ENCODE data around the gene ARHGAP9. TPM values are rescaled to one million over a fixed set of nuclear protein-coding genes. Genes with fewer than 3 reads are reported as not detected.

The ARHGAP9 gene
- total and polyA plus RNA-seq, 8 donors, result 2.3 to 28.1 (median 6.7) TPM; not detected in 1

DNA sequence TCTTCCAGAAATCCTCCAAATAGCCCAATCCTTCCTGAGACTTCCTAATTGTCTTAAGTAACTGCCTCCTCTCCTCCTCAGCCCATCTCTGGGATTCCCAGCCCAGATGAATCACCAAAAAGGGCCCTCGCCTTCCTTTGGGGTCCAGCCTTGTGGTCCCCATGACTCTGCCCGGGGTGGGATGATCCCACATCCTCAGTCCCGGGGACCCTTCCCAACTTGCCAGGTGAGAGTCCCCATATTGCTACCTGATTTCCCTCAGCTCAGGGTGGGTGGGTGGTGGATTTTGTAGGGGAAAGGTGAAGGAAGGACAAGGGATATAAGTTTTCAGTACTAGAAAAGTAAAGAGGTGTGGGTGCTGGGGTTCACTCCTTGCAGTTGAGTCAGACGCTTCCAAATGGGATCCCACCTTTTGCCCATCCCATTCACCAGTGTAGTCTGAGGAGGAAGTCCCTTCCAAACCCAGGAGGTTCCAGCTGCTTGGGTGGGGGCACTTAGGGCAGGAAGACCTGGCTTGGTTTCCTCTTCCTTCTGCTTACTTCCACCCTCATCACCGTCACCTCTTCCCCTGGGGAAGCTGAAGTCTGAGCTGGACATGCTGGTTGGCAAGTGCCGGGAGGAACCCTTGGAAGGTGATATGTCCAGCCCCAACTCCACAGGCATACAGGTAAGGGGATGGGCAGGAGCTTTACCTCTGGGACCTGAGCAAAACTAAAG lies 14.5 kb downstream of the ARHGAP9 start:
- H3K9me3 ChIP-seq, result no peaks in the 10 kb centered on the region
- no peak for DNase-seq
- peaks cover 0 to 14% (median 1%) of the 10 kb centered on the region in 4 donors for H3K36me3 ChIP-seq
- intact Hi-C loops (cut with DNase I; ENCODE audit: low total_unique reads), result no loop called here
- no peak overlapping the region for H3K27ac ChIP-seq
- peaks cover 0 to 51% (median 13%) of the 10 kb centered on the region in 3 donors for H3K27me3 ChIP-seq
- TF ChIP-seq POLR2A (IDR thresholded peaks at IDR 0.05) (no peak), EP300 (IDR thresholded peaks at IDR 0.05) (no peak), POLR2AphosphoS5 (IDR thresholded peaks at IDR 0.05) (no peak)
- TF ChIP-seq, protein P1, sequence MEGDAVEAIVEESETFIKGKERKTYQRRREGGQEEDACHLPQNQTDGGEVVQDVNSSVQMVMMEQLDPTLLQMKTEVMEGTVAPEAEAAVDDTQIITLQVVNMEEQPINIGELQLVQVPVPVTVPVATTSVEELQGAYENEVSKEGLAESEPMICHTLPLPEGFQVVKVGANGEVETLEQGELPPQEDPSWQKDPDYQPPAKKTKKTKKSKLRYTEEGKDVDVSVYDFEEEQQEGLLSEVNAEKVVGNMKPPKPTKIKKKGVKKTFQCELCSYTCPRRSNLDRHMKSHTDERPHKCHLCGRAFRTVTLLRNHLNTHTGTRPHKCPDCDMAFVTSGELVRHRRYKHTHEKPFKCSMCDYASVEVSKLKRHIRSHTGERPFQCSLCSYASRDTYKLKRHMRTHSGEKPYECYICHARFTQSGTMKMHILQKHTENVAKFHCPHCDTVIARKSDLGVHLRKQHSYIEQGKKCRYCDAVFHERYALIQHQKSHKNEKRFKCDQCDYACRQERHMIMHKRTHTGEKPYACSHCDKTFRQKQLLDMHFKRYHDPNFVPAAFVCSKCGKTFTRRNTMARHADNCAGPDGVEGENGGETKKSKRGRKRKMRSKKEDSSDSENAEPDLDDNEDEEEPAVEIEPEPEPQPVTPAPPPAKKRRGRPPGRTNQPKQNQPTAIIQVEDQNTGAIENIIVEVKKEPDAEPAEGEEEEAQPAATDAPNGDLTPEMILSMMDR (IDR thresholded peaks at IDR 0.05), result no peak
- H3K4me1 ChIP-seq, result peaks cover 26 to 31% (median 29%) of the 10 kb centered on the region in 4 donors
- WGBS, 5 donors, result 82 to 89% (median 83%) methylated on average over 6 of the region's 6 CpGs
- H3K4me3 ChIP-seq, result no peak overlapping the region

DNA sequence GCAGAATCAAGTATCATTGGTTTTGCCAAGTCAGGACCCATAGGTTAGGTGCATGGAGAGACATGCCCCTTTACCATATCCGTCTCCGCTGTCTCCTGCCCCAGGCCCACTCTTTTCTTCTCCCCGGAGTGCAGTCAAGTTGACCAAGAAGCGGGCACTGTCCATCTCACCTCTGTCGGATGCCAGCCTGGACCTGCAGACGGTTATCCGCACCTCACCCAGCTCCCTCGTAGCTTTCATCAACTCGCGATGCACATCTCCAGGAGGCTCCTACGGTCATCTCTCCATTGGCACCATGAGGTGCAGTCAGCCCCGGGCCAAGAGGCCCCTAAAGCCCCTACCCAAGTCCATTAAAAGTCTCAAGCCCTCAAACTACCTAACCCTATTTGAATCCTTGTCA lies 15.1 kb downstream of the ARHGAP9 start:
- no peak for DNase-seq
- TF ChIP-seq POLR2AphosphoS5 (IDR thresholded peaks at IDR 0.05) (no peak), EP300 (IDR thresholded peaks at IDR 0.05) (no peak), POLR2A (IDR thresholded peaks at IDR 0.05) (no peak)
- TF ChIP-seq, protein P1 (IDR thresholded peaks at IDR 0.05), result no peak
- peaks cover 30 to 36% (median 35%) of the 10 kb centered on the region in 4 donors for H3K4me1 ChIP-seq
- intact Hi-C loops (cut with DNase I; ENCODE audit: low total_unique reads), result no loop called here
- H3K27me3 ChIP-seq, result peaks cover 0 to 51% (median 13%) of the 10 kb centered on the region in 3 donors
- WGBS, 5 donors, result 90 to 94% (median 92%) methylated on average over 12 of the region's 12 CpGs
- H3K27ac ChIP-seq, result no peak overlapping the region
- H3K36me3 ChIP-seq, result peaks cover 0 to 9% (median 0%) of the 10 kb centered on the region in 4 donors
- no peaks in the 10 kb centered on the region for H3K9me3 ChIP-seq
- no peak overlapping the region for H3K4me3 ChIP-seq

DNA sequence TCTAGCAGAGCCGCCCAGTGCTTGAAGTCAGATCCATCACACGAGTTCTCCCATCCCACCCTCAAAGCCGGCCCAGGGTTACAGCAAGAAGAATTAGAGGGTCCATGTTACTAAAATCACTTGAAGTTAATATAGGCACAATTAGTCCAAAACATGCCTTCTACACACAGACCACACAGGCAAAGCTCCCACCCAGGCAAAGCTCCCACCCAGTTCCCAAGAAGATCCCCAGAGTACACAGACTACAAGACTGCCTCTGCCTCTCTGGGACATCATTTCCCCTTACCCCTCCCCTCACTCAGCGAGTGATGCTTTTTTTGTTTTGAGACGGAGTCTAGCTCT lies 16.8 kb downstream of the ARHGAP9 start:
- intact Hi-C loops (cut with DNase I; ENCODE audit: low total_unique reads), result no loop called here
- Histone ChIP-seq H3K9me3 (no peaks in the 10 kb centered on the region), H3K4me3 (peak overlapping the region in 3 of 4 donors; percentile 55 to 69 (median 55)), H3K27me3 (peaks cover 0 to 36% (median 13%) of the 10 kb centered on the region in 3 donors), H3K36me3 (no peaks in the 10 kb centered on the region), H3K4me1 (peaks cover 30 to 44% (median 40%) of the 10 kb centered on the region in 4 donors), H3K27ac (peak overlapping the region in 4 of 5 donors; percentile 71 to 81 (median 79))
- WGBS, 5 donors, result 22 to 31% (median 30%) methylated on average over 5 of the region's 5 CpGs
- DNase-seq, result no peak
- TF ChIP-seq POLR2AphosphoS5 (IDR thresholded peaks at IDR 0.05) (no peak), EP300 (IDR thresholded peaks at IDR 0.05) (no peak), POLR2A (IDR thresholded peaks at IDR 0.05) (no peak)
- TF ChIP-seq, protein P1 (IDR thresholded peaks at IDR 0.05), result peak in 2 of 7 experiments; percentile 1 to 32

DNA sequence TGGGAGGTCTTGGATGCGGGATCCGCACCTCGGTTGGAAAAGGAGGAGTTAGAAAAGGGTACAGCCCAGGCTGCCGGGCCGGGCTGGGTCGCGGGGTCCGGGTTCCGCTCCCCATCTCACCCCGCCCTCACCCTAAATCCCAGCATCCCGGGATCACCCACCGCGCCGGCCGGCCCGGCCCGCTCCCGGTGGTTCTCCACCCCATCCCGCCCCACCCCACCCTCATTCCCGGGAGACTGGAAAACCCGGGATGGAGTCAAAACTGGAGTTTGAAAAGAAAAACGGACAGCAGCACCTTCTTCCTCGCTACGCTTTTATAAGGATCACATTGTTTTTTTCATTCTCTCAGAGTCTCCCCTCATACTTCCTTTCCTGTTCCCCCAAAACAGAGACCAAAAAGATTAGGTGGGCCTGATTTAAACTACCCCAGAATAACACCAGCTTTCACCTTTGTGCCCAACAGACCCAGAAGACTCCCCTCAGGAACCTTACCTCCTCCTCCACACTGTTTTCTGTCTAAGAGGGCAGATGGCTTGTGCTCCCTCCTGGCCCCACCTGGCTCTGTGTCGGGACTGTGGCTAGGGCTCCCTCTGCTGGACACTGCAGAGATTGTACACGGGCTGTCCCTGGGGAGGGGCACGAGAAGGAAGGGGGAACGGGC lies 17.3 kb downstream of the ARHGAP9 start:
- DNase-seq, result peak; percentile 87 to 96
- Histone ChIP-seq H3K4me3 (peak overlapping the region; percentile 55 to 69 (median 61)), H3K27me3 (peaks cover 0 to 31% (median 13%) of the 10 kb centered on the region in 3 donors), H3K36me3 (no peaks in the 10 kb centered on the region), H3K4me1 (peaks cover 30 to 44% (median 40%) of the 10 kb centered on the region in 4 donors), H3K9me3 (no peaks in the 10 kb centered on the region), H3K27ac (peak overlapping the region; percentile 48 to 81 (median 79))
- WGBS, 5 donors, result 0 to 1% (median 0%) methylated on average over 20 to 28 of the region's 28 CpGs
- no peak for TF ChIP-seq POLR2A (IDR thresholded peaks at IDR 0.05)
- peak in 2 of 3 donors; percentile 38 to 49 for TF ChIP-seq POLR2AphosphoS5 (IDR thresholded peaks at IDR 0.05)
- TF ChIP-seq, protein P1 (IDR thresholded peaks at IDR 0.05), result peak in 5 of 7 experiments; percentile 86 to 94 (median 92)
- no peak for TF ChIP-seq EP300 (IDR thresholded peaks at IDR 0.05)
- intact Hi-C loops (cut with DNase I; ENCODE audit: low total_unique reads), result no loop called here

All from stomach (tissue), 9 donors.